K562 (cell line): ENCODE data around the gene CLDND1. TPM values are rescaled to one million over a fixed set of nuclear protein-coding genes. Genes with fewer than 3 reads are reported as not detected.

Experiments
- ETV5 ChIP-seq: sonication (generic); formaldehyde crosslinking; IDR thresholded peaks from 2 replicates; pipeline ENCODE4 v1.4.0; 2020; ENCODE audit warnings: low read depth, mild to moderate bottlenecking, missing genetic modification reagents
- EWSR1 ChIP-seq: fragments of 450-650 bp; IDR thresholded peaks from 2 replicates; pipeline ENCODE4 v1.6.1; 2018; ENCODE audit warnings: borderline replicate concordance, mild to moderate bottlenecking, low read depth, moderate library complexity; ENCODE audit not compliant: partially characterized antibody
- GABPB2 ChIP-seq: fragments of 250-450 bp; sonication (Bioruptor Pico); conservative IDR thresholded peaks from 2 replicates; pipeline ENCODE4 v1.5.1; 2021; ENCODE audit warnings: mild to moderate bottlenecking
- HNRNPH1 ChIP-seq: fragments of 200-400 bp; formaldehyde crosslinking; optimal IDR thresholded peaks from 2 replicates; pipeline ENCODE3; 2017; ENCODE audit warnings: low read depth, mild to moderate bottlenecking, low read length, moderate library complexity
- RFX7 ChIP-seq: fragments of 250-450 bp; sonication (Bioruptor Pico); IDR thresholded peaks from 2 replicates; pipeline ENCODE4 v1.5.1; 2021; ENCODE audit warnings: mild to moderate bottlenecking
- ZNF551 ChIP-seq: fragments of 250-450 bp; sonication (Bioruptor Pico); IDR thresholded peaks from 2 replicates; pipeline ENCODE4 v1.5.0; 2021; ENCODE audit warnings: mild to moderate bottlenecking, moderate library complexity
- polyA plus RNA-seq, 8 experiments: library from polyadenylated mRNA; depleted of rRNA in 4 of 8; stranded (reverse) in 5 of 8; unstranded in 3 of 8; fragments of >200 nt; fragmentation: Nextera tagmentation in 2 of 8; fragmentation: Illumina TruSeq in 1 of 8; extraction: Ambion mirVana in 2 of 8; extraction: Trizol in 1 of 8; gene quantifications; 2 replicates each; pipeline versions ENCODE4 v1.2.1 to v1.2.3, GENCODE V29; 2011 to 2014; ENCODE audit warnings: inconsistent platforms in 1 of 8, missing spikeins in 1 of 8
- total RNA-seq, 7 experiments: library from RNA; depleted of rRNA in 6 of 7; stranded (reverse); fragments of >200 nt in 6 of 7; fragmentation: Illumina TruSeq in 2 of 7; extraction: Trizol in 2 of 7; gene quantifications; 2 replicates each; pipeline versions ENCODE4 v1.2.1 to v1.2.3, GENCODE V29; 2011 to 2021; ENCODE audit warnings: low replicate concordance in 1 of 7
- TF ChIP-seq, protein P1 (sequence below): fragments of 450-650 bp; IDR thresholded peaks from 2 replicates; pipeline ENCODE4 v1.6.1; 2016; ENCODE audit warnings: mild to moderate bottlenecking, moderate library complexity
- TF ChIP-seq, protein P2 (sequence below): sonication (generic); formaldehyde crosslinking; IDR thresholded peaks from 2 replicates; pipeline ENCODE4 v1.8.0; 2022; ENCODE audit warnings: mild to moderate bottlenecking, missing genetic modification reagents

Gene CLDND1
- total and polyA plus RNA-seq, 9 of the 15 experiments (the other 6 are each of a cell fraction or from before 2014, with no cell fraction given), result 29.2 to 141 (median 60.7) TPM

DNA sequence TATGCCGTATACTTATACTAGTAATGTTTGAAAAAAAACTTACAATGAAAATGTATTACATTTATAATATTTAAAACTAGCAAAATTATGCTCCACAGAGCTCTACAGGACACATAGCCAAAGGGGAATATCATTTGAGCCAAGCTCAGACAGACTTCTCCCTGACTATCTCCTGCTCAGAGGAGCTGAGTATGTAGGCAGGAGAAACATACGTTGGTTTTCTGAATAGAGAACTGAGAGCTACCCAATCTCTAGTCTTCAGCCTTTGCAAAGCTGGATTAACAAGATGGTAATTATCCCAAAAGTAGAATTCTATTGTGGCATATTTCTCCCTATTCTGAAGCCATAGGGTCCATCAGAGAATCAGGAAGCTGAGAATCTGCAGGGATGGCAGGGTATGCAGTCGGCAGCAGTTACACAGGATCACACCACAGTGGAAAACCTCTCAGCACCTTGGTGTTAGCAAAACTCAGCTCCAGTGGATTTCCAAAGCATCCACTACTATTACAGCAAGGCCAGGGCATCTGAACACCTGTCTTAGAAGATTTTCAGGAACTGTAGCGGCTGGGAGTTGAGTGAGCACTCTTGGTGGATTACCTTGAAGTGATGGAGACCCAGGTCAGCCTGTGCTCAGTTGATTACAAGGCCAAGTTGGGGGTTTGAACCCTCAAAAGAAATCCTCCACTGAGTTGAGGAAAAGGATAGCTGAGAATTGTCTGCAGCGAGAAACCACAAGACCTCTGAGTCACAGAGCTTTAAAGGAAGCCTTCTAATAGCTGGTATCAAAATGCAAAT lies 39.2 kb upstream of the CLDND1 start (continued):
- TF ChIP-seq, protein P1, sequence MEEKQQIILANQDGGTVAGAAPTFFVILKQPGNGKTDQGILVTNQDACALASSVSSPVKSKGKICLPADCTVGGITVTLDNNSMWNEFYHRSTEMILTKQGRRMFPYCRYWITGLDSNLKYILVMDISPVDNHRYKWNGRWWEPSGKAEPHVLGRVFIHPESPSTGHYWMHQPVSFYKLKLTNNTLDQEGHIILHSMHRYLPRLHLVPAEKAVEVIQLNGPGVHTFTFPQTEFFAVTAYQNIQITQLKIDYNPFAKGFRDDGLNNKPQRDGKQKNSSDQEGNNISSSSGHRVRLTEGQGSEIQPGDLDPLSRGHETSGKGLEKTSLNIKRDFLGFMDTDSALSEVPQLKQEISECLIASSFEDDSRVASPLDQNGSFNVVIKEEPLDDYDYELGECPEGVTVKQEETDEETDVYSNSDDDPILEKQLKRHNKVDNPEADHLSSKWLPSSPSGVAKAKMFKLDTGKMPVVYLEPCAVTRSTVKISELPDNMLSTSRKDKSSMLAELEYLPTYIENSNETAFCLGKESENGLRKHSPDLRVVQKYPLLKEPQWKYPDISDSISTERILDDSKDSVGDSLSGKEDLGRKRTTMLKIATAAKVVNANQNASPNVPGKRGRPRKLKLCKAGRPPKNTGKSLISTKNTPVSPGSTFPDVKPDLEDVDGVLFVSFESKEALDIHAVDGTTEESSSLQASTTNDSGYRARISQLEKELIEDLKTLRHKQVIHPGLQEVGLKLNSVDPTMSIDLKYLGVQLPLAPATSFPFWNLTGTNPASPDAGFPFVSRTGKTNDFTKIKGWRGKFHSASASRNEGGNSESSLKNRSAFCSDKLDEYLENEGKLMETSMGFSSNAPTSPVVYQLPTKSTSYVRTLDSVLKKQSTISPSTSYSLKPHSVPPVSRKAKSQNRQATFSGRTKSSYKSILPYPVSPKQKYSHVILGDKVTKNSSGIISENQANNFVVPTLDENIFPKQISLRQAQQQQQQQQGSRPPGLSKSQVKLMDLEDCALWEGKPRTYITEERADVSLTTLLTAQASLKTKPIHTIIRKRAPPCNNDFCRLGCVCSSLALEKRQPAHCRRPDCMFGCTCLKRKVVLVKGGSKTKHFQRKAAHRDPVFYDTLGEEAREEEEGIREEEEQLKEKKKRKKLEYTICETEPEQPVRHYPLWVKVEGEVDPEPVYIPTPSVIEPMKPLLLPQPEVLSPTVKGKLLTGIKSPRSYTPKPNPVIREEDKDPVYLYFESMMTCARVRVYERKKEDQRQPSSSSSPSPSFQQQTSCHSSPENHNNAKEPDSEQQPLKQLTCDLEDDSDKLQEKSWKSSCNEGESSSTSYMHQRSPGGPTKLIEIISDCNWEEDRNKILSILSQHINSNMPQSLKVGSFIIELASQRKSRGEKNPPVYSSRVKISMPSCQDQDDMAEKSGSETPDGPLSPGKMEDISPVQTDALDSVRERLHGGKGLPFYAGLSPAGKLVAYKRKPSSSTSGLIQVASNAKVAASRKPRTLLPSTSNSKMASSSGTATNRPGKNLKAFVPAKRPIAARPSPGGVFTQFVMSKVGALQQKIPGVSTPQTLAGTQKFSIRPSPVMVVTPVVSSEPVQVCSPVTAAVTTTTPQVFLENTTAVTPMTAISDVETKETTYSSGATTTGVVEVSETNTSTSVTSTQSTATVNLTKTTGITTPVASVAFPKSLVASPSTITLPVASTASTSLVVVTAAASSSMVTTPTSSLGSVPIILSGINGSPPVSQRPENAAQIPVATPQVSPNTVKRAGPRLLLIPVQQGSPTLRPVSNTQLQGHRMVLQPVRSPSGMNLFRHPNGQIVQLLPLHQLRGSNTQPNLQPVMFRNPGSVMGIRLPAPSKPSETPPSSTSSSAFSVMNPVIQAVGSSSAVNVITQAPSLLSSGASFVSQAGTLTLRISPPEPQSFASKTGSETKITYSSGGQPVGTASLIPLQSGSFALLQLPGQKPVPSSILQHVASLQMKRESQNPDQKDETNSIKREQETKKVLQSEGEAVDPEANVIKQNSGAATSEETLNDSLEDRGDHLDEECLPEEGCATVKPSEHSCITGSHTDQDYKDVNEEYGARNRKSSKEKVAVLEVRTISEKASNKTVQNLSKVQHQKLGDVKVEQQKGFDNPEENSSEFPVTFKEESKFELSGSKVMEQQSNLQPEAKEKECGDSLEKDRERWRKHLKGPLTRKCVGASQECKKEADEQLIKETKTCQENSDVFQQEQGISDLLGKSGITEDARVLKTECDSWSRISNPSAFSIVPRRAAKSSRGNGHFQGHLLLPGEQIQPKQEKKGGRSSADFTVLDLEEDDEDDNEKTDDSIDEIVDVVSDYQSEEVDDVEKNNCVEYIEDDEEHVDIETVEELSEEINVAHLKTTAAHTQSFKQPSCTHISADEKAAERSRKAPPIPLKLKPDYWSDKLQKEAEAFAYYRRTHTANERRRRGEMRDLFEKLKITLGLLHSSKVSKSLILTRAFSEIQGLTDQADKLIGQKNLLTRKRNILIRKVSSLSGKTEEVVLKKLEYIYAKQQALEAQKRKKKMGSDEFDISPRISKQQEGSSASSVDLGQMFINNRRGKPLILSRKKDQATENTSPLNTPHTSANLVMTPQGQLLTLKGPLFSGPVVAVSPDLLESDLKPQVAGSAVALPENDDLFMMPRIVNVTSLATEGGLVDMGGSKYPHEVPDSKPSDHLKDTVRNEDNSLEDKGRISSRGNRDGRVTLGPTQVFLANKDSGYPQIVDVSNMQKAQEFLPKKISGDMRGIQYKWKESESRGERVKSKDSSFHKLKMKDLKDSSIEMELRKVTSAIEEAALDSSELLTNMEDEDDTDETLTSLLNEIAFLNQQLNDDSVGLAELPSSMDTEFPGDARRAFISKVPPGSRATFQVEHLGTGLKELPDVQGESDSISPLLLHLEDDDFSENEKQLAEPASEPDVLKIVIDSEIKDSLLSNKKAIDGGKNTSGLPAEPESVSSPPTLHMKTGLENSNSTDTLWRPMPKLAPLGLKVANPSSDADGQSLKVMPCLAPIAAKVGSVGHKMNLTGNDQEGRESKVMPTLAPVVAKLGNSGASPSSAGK, result no peak
- TF ChIP-seq EWSR1 (no peak), RFX7 (CRISPR knock-in tag) (no peak), GABPB2 (CRISPR knock-in tag) (no peak), ZNF551 (CRISPR knock-in tag) (no peak), ETV5 (CRISPR knock-in tag) (no peak), HNRNPH1 (no peak)
- TF ChIP-seq, protein P2, sequence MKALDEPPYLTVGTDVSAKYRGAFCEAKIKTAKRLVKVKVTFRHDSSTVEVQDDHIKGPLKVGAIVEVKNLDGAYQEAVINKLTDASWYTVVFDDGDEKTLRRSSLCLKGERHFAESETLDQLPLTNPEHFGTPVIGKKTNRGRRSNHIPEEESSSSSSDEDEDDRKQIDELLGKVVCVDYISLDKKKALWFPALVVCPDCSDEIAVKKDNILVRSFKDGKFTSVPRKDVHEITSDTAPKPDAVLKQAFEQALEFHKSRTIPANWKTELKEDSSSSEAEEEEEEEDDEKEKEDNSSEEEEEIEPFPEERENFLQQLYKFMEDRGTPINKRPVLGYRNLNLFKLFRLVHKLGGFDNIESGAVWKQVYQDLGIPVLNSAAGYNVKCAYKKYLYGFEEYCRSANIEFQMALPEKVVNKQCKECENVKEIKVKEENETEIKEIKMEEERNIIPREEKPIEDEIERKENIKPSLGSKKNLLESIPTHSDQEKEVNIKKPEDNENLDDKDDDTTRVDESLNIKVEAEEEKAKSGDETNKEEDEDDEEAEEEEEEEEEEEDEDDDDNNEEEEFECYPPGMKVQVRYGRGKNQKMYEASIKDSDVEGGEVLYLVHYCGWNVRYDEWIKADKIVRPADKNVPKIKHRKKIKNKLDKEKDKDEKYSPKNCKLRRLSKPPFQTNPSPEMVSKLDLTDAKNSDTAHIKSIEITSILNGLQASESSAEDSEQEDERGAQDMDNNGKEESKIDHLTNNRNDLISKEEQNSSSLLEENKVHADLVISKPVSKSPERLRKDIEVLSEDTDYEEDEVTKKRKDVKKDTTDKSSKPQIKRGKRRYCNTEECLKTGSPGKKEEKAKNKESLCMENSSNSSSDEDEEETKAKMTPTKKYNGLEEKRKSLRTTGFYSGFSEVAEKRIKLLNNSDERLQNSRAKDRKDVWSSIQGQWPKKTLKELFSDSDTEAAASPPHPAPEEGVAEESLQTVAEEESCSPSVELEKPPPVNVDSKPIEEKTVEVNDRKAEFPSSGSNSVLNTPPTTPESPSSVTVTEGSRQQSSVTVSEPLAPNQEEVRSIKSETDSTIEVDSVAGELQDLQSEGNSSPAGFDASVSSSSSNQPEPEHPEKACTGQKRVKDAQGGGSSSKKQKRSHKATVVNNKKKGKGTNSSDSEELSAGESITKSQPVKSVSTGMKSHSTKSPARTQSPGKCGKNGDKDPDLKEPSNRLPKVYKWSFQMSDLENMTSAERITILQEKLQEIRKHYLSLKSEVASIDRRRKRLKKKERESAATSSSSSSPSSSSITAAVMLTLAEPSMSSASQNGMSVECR (CRISPR knock-in tag), result no peak
- TF ChIP-seq, all 486 proteins: peak for 0
